HUES6 (cell line): ENCODE data around the gene CAP2.

ENCODE experiments used
- H3K27ac ChIP-seq: 2 replicates; pipeline ENCODE4 v1.7.0; 2013; ENCODE audit warnings: low read depth, mild to moderate bottlenecking, low read length, inconsistent platforms
- H3K27me3 ChIP-seq: 2 replicates; pipeline ENCODE4 v1.6.1; 2013; ENCODE audit warnings: low read length; ENCODE audit not compliant: control insufficient read depth, insufficient read depth
- H3K36me3 ChIP-seq: 2 replicates; pipeline ENCODE4 v1.6.1; 2013; ENCODE audit warnings: low read length; ENCODE audit not compliant: control insufficient read depth, insufficient read depth
- H3K4me1 ChIP-seq: 2 replicates; pipeline ENCODE4 v1.6.1; 2013; ENCODE audit warnings: low read length; ENCODE audit not compliant: control insufficient read depth, insufficient read depth
- H3K4me3 ChIP-seq: 2 replicates; pipeline ENCODE4 v1.5.1; 2013; ENCODE audit warnings: low read depth, low read length
- H3K9ac ChIP-seq: one replicate; pipeline ENCODE4 v1.6.1; 2013; ENCODE audit warnings: mild to moderate bottlenecking, low read length
- H3K9me3 ChIP-seq: 2 replicates; pipeline ENCODE4 v1.6.1; 2013; ENCODE audit warnings: low read depth, low read length; ENCODE audit not compliant: control insufficient read depth, insufficient read depth

The CAP2 gene

DNA sequence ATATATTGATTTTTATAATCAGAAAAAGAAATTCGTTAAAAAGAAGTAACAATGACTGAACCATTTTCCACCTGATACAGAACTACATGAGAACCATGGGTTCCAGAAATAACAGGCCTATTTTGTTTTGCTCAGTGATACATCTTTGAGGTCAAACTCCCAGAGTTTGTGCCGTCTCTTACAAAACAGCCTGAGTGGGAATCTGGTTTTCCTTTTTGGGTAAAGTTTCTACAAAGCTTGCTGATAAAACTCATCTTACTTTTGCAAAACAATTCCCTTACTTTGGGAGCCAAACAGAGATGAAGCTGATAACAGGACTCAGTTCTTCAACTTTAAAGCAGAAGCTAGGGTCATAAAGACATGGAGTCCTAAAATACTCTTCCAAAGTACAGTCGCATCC, 108.0 kb downstream of the CAP2 start:
- H3K9me3 ChIP-seq: no peaks in the 10 kb centered on the region
- peaks cover 12% of the 10 kb centered on the region for H3K4me1 ChIP-seq
- no peak overlapping the region for H3K27ac ChIP-seq
- H3K27me3 ChIP-seq: no peaks in the 10 kb centered on the region
- H3K9ac ChIP-seq: no peak overlapping the region
- no peak overlapping the region for H3K4me3 ChIP-seq
- H3K36me3 ChIP-seq: no peaks in the 10 kb centered on the region

DNA sequence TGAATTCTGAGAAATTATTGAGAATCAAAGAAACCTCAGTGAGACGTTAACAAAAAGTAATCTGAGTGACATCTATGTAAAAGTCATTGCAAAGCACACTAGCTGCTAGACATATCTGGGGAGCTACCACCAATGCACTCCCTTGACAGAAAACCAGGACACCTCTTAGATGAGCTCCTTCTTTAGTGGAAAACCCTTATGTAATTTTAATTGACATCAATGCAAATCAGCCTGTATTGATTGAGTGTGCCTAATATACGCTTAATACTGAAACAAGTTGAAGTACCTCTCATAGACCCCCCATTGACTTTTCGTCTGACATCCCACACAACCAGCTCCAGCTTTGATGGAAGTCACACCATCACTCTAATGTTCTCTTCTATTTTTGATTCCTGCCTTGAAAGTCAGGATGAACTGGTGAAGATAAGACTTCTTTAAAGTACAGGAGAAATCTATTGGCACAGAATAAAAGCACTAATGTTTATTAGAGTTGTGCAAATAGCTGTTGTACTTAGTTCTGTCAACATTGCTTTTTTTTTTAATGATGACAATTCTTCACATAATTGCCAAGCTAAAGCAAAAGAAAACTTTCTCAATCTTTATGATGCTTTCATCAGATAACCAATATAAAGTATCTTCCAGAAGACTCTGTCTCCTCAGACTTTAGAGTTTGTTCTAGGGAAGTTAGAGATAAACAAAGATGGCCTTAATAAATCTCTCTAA, 108.7 kb downstream of the CAP2 start:
- peaks cover under 1% of the 10 kb centered on the region; the same call in 1 of the 2 replicates for H3K36me3 ChIP-seq
- H3K27ac ChIP-seq: no peak overlapping the region
- no peaks in the 10 kb centered on the region for H3K9me3 ChIP-seq
- peaks cover 12% of the 10 kb centered on the region for H3K4me1 ChIP-seq
- no peak overlapping the region for H3K9ac ChIP-seq
- H3K27me3 ChIP-seq: no peaks in the 10 kb centered on the region
- no peak overlapping the region for H3K4me3 ChIP-seq

DNA sequence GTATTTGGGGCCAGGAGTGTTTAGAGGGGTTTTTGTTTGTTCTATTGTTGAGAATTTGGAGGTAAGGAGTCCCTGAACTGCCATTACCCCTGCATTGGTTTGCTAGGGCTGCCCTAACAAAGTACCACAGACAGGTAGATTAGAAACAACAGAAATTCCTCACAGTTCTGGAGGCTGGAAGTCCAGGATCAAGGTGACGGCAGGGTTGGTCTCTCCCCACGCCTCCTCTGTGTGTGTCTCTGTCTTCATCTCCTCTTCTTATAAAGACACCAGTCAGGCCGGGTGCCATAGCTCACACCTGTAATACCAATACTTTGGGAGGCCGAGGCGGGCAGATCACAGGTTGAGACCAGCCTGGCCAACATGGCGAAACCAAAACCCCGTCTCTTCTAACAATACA, 109.7 kb downstream of the CAP2 start:
- Histone ChIP-seq H3K27ac (no peak overlapping the region), H3K36me3 (peaks cover 3% of the 10 kb centered on the region; the same call in 1 of the 2 replicates), H3K9ac (no peak overlapping the region)

DNA sequence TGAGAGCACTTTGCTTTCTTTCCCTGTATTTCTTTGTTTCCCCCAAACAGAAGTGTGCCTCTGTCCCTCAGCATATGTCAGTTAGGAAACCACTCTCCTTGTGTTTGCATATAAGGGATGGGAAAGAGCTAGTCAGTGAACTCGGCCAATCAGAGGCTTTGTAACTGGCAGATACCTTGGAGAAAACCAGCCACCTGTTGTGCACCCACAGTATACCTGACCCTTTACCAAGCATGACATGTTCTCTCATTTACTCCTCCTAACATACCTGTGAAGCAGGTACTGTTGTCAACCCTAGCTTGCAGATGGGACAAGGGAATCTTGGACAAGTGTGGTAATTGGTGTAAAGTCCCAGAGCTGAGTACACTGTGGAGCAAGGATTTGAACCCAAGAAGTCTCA, 110.6 kb downstream of the CAP2 start:
- H3K36me3 ChIP-seq: peaks cover 3% of the 10 kb centered on the region; the same call in 1 of the 2 replicates

More for the DNA sequence above, 109.7 kb downstream of the CAP2 start:
- Histone ChIP-seq H3K4me3 (no peak overlapping the region), H3K9me3 (no peaks in the 10 kb centered on the region), H3K27me3 (no peaks in the 10 kb centered on the region), H3K4me1 (peaks cover 6% of the 10 kb centered on the region)

DNA sequence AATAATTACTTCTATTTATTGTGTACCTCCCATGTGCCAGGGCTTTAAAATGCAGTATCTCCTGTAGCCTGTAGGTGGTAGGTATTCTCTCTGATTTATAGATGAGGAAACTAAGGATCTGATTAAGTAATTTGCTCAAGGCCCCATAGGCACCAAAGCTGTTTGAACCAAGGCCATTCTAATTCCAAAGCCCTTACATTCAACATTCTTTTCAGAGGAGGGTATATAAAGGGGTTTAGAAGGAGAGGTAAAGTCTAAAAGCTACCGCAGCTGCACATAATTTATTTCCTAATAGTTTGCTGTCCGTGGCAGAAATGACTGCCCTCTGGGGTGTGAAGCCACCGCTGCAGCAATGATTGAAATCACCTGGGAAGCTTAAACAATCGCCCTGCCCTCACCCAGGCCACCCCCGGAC, 111.7 kb downstream of the CAP2 start:
- no peak overlapping the region for H3K4me3 ChIP-seq
- H3K9me3 ChIP-seq: no peaks in the 10 kb centered on the region
- peaks cover 5% of the 10 kb centered on the region; the same call in 1 of the 2 replicates for H3K4me1 ChIP-seq
- H3K27ac ChIP-seq: no peak overlapping the region
- peaks cover 3% of the 10 kb centered on the region; the same call in 1 of the 2 replicates for H3K36me3 ChIP-seq
- no peaks in the 10 kb centered on the region for H3K27me3 ChIP-seq
- no peak overlapping the region for H3K9ac ChIP-seq

More for the DNA sequence above, 110.6 kb downstream of the CAP2 start:
- no peaks in the 10 kb centered on the region for H3K9me3 ChIP-seq
- no peak overlapping the region for H3K4me3 ChIP-seq
- H3K27me3 ChIP-seq: no peaks in the 10 kb centered on the region
- H3K9ac ChIP-seq: no peak overlapping the region
- H3K27ac ChIP-seq: no peak overlapping the region
- peaks cover 5% of the 10 kb centered on the region; the same call in 1 of the 2 replicates for H3K4me1 ChIP-seq

DNA sequence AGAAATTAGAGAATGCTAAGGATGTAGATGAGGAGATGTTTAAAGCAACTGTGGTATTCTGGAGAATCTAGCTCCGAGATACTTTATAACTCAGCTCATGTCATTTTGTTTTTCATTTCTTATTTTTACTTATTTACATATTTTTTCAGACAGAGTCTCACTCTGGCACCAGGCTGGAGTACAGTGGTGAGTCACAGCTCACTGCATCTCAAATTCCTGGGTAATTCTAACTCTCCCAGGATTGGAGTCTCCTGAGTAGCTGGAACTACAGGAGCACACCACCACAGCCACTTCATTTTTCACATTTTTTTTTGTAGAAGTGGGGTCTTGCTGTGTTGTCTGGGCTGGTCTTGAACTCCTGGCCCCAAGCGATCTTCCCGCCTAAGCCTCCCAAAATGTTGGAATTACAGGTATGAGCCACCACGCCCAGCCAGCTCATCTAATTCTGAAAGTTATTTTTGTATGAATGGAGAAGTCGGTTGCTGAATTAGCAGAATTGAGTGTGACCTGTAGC, 112.4 kb downstream of the CAP2 start:
- Histone ChIP-seq H3K4me1 (peaks cover 5% of the 10 kb centered on the region; the same call in 1 of the 2 replicates), H3K27me3 (no peaks in the 10 kb centered on the region), H3K9me3 (no peaks in the 10 kb centered on the region), H3K9ac (no peak overlapping the region), H3K27ac (no peak overlapping the region), H3K4me3 (no peak overlapping the region), H3K36me3 (peaks cover 3% of the 10 kb centered on the region; the same call in 1 of the 2 replicates)

DNA sequence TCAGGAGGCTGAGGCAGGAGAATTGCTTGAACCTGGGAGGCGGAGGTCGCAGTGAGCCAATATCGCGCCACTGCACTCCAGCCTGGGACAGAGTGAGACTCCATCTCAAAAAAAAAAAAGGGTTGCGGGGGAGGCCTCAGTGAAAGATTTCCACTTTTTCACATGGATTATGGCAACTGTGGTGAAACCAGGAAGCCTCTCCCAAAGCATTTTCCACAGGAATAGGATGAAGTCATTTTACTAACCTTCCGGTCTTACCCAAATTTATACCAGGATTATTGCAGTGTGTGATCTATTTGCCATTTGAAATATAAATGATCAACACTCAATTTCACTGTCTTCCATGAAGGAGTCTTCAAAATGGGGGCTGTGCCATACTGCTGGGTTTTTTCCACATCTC, 113.1 kb downstream of the CAP2 start:
- H3K4me3 ChIP-seq: no peak overlapping the region
- no peak overlapping the region for H3K27ac ChIP-seq
- H3K4me1 ChIP-seq: peaks cover 5% of the 10 kb centered on the region; the same call in 1 of the 2 replicates
- no peaks in the 10 kb centered on the region for H3K9me3 ChIP-seq
- H3K9ac ChIP-seq: no peak overlapping the region
- H3K27me3 ChIP-seq: no peaks in the 10 kb centered on the region
- peaks cover 6% of the 10 kb centered on the region; the same call in 1 of the 2 replicates for H3K36me3 ChIP-seq

DNA sequence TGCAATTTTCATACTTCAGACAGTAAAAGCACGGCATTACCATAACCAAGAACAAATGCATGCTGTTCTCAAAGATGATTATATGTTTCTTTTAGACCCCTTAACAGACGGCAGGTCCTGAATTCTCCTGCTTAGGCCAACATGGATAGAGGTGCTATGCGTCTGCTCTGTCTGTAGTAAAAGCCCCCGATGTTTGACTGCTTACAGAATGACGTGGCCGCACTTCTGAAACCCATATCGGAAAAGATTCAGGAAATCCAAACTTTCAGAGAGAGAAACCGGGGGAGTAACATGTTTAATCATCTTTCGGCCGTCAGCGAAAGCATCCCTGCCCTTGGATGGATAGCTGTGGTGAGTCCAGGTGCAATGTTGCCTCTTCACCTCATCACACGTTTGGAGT, 113.6 kb downstream of the CAP2 start:
- H3K4me3 ChIP-seq: no peak overlapping the region
- no peaks in the 10 kb centered on the region for H3K9me3 ChIP-seq
- peaks cover 6% of the 10 kb centered on the region; the same call in 1 of the 2 replicates for H3K36me3 ChIP-seq
- H3K9ac ChIP-seq: no peak overlapping the region
- H3K4me1 ChIP-seq: peaks cover 5% of the 10 kb centered on the region; the same call in 1 of the 2 replicates
- no peaks in the 10 kb centered on the region for H3K27me3 ChIP-seq
- H3K27ac ChIP-seq: no peak overlapping the region

DNA sequence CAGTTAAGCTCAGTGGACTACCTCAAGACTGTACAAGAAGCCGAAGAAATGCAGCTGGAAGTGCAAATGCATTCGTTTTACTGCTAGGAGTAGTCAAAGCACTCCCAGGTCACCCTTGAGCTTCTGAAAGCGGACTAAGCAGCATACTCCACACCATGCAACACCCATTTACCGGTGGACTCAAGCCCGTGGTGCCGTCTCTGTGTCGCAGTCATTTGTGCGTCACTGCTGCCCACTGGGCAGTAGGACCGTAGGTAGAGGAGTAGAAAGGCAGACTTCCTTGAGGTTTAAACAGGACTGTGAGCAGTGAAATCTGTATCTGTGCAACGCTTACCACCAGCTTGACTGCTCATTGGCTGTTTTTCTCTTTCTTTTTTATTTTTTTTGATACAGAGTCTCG, 117.7 kb downstream of the CAP2 start:
- H3K9ac ChIP-seq: no peak overlapping the region

DNA sequence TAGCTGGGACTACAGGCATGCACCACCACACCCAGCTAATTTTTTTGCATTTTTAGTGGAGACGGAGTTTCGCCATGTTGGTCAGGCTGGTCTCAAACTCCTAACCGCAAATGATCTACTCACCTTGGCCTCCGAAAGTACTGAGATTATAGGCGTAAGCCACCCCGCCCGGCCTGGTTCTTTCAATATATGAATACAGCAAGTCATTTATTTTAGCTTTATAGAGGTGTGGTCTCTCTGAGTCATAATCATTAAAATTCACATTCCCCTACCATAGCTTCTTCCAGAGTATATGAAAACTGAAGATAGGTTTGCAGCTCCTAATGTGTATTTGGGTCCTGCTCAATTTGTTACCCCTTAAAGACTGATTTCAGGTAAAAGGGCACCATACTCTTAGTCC, 118.2 kb downstream of the CAP2 start:
- H3K36me3 ChIP-seq: peaks cover 10% of the 10 kb centered on the region; the same call in 1 of the 2 replicates
- no peaks in the 10 kb centered on the region for H3K9me3 ChIP-seq
- no peaks in the 10 kb centered on the region for H3K4me1 ChIP-seq
- H3K9ac ChIP-seq: no peak overlapping the region
- no peaks in the 10 kb centered on the region for H3K27me3 ChIP-seq
- H3K4me3 ChIP-seq: no peak overlapping the region
- no peak overlapping the region for H3K27ac ChIP-seq

More for the DNA sequence above, 117.7 kb downstream of the CAP2 start:
- Histone ChIP-seq H3K27ac (no peak overlapping the region), H3K9me3 (no peaks in the 10 kb centered on the region), H3K27me3 (no peaks in the 10 kb centered on the region), H3K4me1 (no peaks in the 10 kb centered on the region), H3K4me3 (no peak overlapping the region), H3K36me3 (peaks cover 10% of the 10 kb centered on the region; the same call in 1 of the 2 replicates)

DNA sequence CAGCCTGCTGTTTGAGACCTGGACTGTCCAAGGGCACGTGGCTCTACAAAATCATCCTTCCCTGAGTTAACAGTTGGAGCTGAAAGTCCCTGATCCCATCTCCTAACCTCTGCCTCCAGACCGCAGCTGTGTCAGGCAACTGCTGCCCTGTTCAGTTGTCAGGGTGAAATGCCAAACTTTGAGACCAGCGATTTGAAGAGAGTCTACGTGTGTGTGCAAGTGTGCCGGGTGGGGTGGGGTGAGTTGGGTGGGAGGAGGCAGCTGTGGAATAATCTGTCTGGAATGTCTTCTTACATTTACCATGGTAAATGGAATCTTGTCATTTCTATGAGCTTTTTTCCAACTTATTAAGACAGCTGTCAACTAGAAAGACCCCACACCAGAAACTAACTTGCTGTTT, 125.7 kb downstream of the CAP2 start:
- H3K9me3 ChIP-seq: no peaks in the 10 kb centered on the region
- no peaks in the 10 kb centered on the region for H3K4me1 ChIP-seq
- H3K27ac ChIP-seq: no peak overlapping the region
- H3K27me3 ChIP-seq: no peaks in the 10 kb centered on the region
- no peaks in the 10 kb centered on the region for H3K36me3 ChIP-seq
- H3K9ac ChIP-seq: no peak overlapping the region
- no peak overlapping the region for H3K4me3 ChIP-seq
